ENCODE results near the gene IL1R1.

The IL1R1 gene

GRCh38 chr2:102229141-102229769 is 86.7 kb downstream of the IL1R1 start:
- Histone ChIP-seq H3K9me2 (ENCODE audit: low read depth, low read length) (no peaks in the 10 kb centered on the region), H3K27me3 (ENCODE audit: insufficient read depth, low read length) (no peaks in the 10 kb centered on the region), H3K27ac (ENCODE audit: low read depth, low read length, poor library complexity, severe bottlenecking) (no peak overlapping the region), H3F3A (ENCODE audit: insufficient read depth, low read length) (no peaks in the 10 kb centered on the region), H3K4me3 (ENCODE audit: low read depth, low read length, poor library complexity, severe bottlenecking) (no peak overlapping the region), H2AFZ (ENCODE audit: low read length) (no peak overlapping the region), H3K4me2 (ENCODE audit: low read length) (no peak overlapping the region), H3K36me3 (ENCODE audit: insufficient read depth, low read length) (no peaks in the 10 kb centered on the region), H3K4me1 (ENCODE audit: insufficient read depth, low read length, severe bottlenecking) (no peaks in the 10 kb centered on the region), H3K9me3 (ENCODE audit: low read length) (no peaks in the 10 kb centered on the region), H4K20me1 (ENCODE audit: insufficient read depth, low read length) (no peaks in the 10 kb centered on the region), H3K9ac (ENCODE audit: low read length) (no peak overlapping the region), H3K79me2 (ENCODE audit: insufficient read depth, low read length) (no peaks in the 10 kb centered on the region)
- no peak for TF ChIP-seq EZH2 (IDR thresholded peaks at IDR 0.05; ENCODE audit: borderline replicate concordance, low read length)
- no peak for TF ChIP-seq CTCF (IDR thresholded peaks at IDR 0.05; ENCODE audit: low read length)

Data from OCI-LY1 (cell line).